ENCODE results near the gene TALDO1.

TALDO1 gene

GRCh38 chr11:788953-789940 is 42.0 kb downstream of the TALDO1 start:
- Mint-ChIP-seq H3K9me3 (no peaks in the 10 kb centered on the region), H3K27me3 (peaks cover 37% of the 10 kb centered on the region), H3K27ac (no peak overlapping the region), H3K4me3 (no peak overlapping the region), H3K4me1 (ENCODE audit: low read depth) (no peaks in the 10 kb centered on the region), H3K36me3 (ENCODE audit: low read depth) (peaks cover 39% of the 10 kb centered on the region)
- intact Hi-C loops (cut with micrococcal nuclease) = no loop called here

- Mint-ChIP-seq H3K36me3 (ENCODE audit: low read depth) (peaks cover 45% of the 10 kb centered on the region), H3K9me3 (no peaks in the 10 kb centered on the region), H3K4me3 (no peak within 1 kb of the TSS), H3K27ac (no peak within 1 kb of the TSS), H3K27me3 (peaks cover 37% of the 10 kb centered on the region), H3K4me1 (ENCODE audit: low read depth) (peaks cover 4% of the 10 kb centered on the region)
- intact Hi-C loops (cut with micrococcal nuclease) = no loop called here
Observed at GRCh38 chr11:789943-790342, 42.7 kb downstream of the TALDO1 start, which contains the start of gene CEND1. Gene CEND1, minus strand, starts transcription at chr11:790090. Its CDS starts 1,514 bp downstream, at chr11:788576.

GRCh38 chr11:790721-791564 is 43.7 kb downstream of the TALDO1 start:
- intact Hi-C loops (cut with micrococcal nuclease) = no loop called here
- Mint-ChIP-seq H3K4me3 (no peak overlapping the region), H3K27ac (no peak overlapping the region), H3K9me3 (no peaks in the 10 kb centered on the region), H3K4me1 (ENCODE audit: low read depth) (peaks cover 14% of the 10 kb centered on the region), H3K36me3 (ENCODE audit: low read depth) (peaks cover 45% of the 10 kb centered on the region), H3K27me3 (peaks cover 37% of the 10 kb centered on the region)

GRCh38 chr11:791658-792534 is 44.6 kb downstream of the TALDO1 start:
- intact Hi-C loops (cut with micrococcal nuclease) = no loop called here
- no peak overlapping the region for H3K27ac Mint-ChIP-seq
- no peak overlapping the region for H3K4me3 Mint-ChIP-seq
- peaks cover 23% of the 10 kb centered on the region for H3K4me1 Mint-ChIP-seq (ENCODE audit: low read depth)
- no peaks in the 10 kb centered on the region for H3K9me3 Mint-ChIP-seq
- peaks cover 34% of the 10 kb centered on the region for H3K27me3 Mint-ChIP-seq
- H3K36me3 Mint-ChIP-seq (ENCODE audit: low read depth) = peaks cover 45% of the 10 kb centered on the region

- peaks cover 45% of the 10 kb centered on the region for H3K36me3 Mint-ChIP-seq (ENCODE audit: low read depth)
- intact Hi-C loops (cut with micrococcal nuclease) = no loop called here
- H3K27me3 Mint-ChIP-seq = peaks cover 30% of the 10 kb centered on the region
- H3K4me3 Mint-ChIP-seq = no peak overlapping the region
- no peak overlapping the region for H3K27ac Mint-ChIP-seq
- peaks cover 29% of the 10 kb centered on the region for H3K4me1 Mint-ChIP-seq (ENCODE audit: low read depth)
- no peaks in the 10 kb centered on the region for H3K9me3 Mint-ChIP-seq
Observed at GRCh38 chr11:792535-792821, 45.2 kb downstream of the TALDO1 start.

- peaks cover 28% of the 10 kb centered on the region for H3K27me3 Mint-ChIP-seq
- peaks cover 33% of the 10 kb centered on the region for H3K4me1 Mint-ChIP-seq (ENCODE audit: low read depth)
- no peak overlapping the region for H3K4me3 Mint-ChIP-seq
- intact Hi-C loops (cut with micrococcal nuclease) = no loop called here
- H3K27ac Mint-ChIP-seq = no peak overlapping the region
- no peaks in the 10 kb centered on the region for H3K9me3 Mint-ChIP-seq
- peaks cover 45% of the 10 kb centered on the region for H3K36me3 Mint-ChIP-seq (ENCODE audit: low read depth)
Observed at GRCh38 chr11:792873-793272, 45.6 kb downstream of the TALDO1 start.

GRCh38 chr11:793556-793955 is 46.3 kb downstream of the TALDO1 start:
- intact Hi-C loops (cut with micrococcal nuclease) = no loop called here
- H3K9me3 Mint-ChIP-seq = no peaks in the 10 kb centered on the region
- peaks cover 33% of the 10 kb centered on the region for H3K4me1 Mint-ChIP-seq (ENCODE audit: low read depth)
- no peak overlapping the region for H3K4me3 Mint-ChIP-seq
- no peak overlapping the region for H3K27ac Mint-ChIP-seq
- H3K36me3 Mint-ChIP-seq (ENCODE audit: low read depth) = peaks cover 45% of the 10 kb centered on the region
- peaks cover 21% of the 10 kb centered on the region for H3K27me3 Mint-ChIP-seq

GRCh38 chr11:794013-794765 is 46.9 kb downstream of the TALDO1 start:
- H3K27me3 Mint-ChIP-seq = peaks cover 14% of the 10 kb centered on the region
- H3K9me3 Mint-ChIP-seq = no peaks in the 10 kb centered on the region
- H3K4me1 Mint-ChIP-seq (ENCODE audit: low read depth) = peaks cover 33% of the 10 kb centered on the region
- H3K36me3 Mint-ChIP-seq (ENCODE audit: low read depth) = peaks cover 49% of the 10 kb centered on the region
- no peak overlapping the region for H3K4me3 Mint-ChIP-seq
- intact Hi-C loops (cut with micrococcal nuclease) = no loop called here
- H3K27ac Mint-ChIP-seq = no peak overlapping the region

GRCh38 chr11:794766-795633 is 47.7 kb downstream of the TALDO1 start:
- Mint-ChIP-seq H3K9me3 (no peaks in the 10 kb centered on the region), H3K27ac (peak overlapping the region; percentile 79), H3K27me3 (peaks cover 7% of the 10 kb centered on the region), H3K4me1 (ENCODE audit: low read depth) (peaks cover 33% of the 10 kb centered on the region), H3K4me3 (no peak overlapping the region), H3K36me3 (ENCODE audit: low read depth) (peaks cover 57% of the 10 kb centered on the region)
- intact Hi-C loops (cut with micrococcal nuclease) = no loop called here

GRCh38 chr11:795634-796564 is 48.6 kb downstream of the TALDO1 start:
- Mint-ChIP-seq H3K4me1 (ENCODE audit: low read depth) (peaks cover 33% of the 10 kb centered on the region), H3K27ac (peak overlapping the region; percentile 79), H3K36me3 (ENCODE audit: low read depth) (peaks cover 61% of the 10 kb centered on the region), H3K4me3 (peak overlapping the region; percentile 84), H3K27me3 (no peaks in the 10 kb centered on the region), H3K9me3 (no peaks in the 10 kb centered on the region)
- intact Hi-C loops (cut with micrococcal nuclease) = no loop called here

- intact Hi-C loops (cut with micrococcal nuclease) = no loop called here
- Mint-ChIP-seq H3K9me3 (no peaks in the 10 kb centered on the region), H3K27me3 (no peaks in the 10 kb centered on the region), H3K36me3 (ENCODE audit: low read depth) (peaks cover 61% of the 10 kb centered on the region), H3K4me1 (ENCODE audit: low read depth) (peaks cover 33% of the 10 kb centered on the region), H3K27ac (peak overlapping the region; percentile 79), H3K4me3 (peak overlapping the region; percentile 84)
Observed at GRCh38 chr11:796565-797295, 49.5 kb downstream of the TALDO1 start.

Measured in dendritic cell treated with granulocyte-macrophage colony-stimulating factor and Interleukin-4, amounts not matched to agents 40 ng/mL and 50 ng/mL, for 4 days (primary cell).